Adipose tissue (tissue), 3 donors: ENCODE results near the gene SSNA1. TPM values are rescaled to one million over a fixed set of nuclear protein-coding genes. Genes with fewer than 3 reads are reported as not detected.

ENCODE experiments used
- H3K27ac ChIP-seq: one replicate; pipeline ENCODE4 v1.5.1; 2013; ENCODE audit warnings: low read depth, low read length
- WGBS, 3 donors: extraction: QIAGEN DNeasy Blood & Tissue Kit; methylation state at CpG; one replicate each; pipeline ENCODE4 v1.1.7; 2013; 5-methylcytosine and 5-hydroxymethylcytosine counted together
- polyA plus RNA-seq, 3 donors: library from polyadenylated mRNA; stranded (reverse); fragments of 200-250 nt; gene quantifications; one replicate each; pipeline ENCODE4 v1.2.3, GENCODE V29; 2013
- donor health status: healthy with polysubstance abuse.
- donor health status: Bipolar disorder and iron deficiency.
- donor health status: healthy.

Gene SSNA1
- polyA plus RNA-seq, 3 donors = 70.9 to 103 (median 98.2) TPM

GRCh38 chr9:137191245-137191644 lies 2.8 kb downstream of the SSNA1 start:
- H3K27ac ChIP-seq = no peak overlapping the region
- 56 to 78% (median 72%) methylated on average over 3 of the region's 3 CpGs for WGBS, 3 donors

GRCh38 chr9:137191691-137192447 lies 3.4 kb downstream of the SSNA1 start:
- H3K27ac ChIP-seq = no peak overlapping the region
- WGBS, 3 donors = 67 to 84% (median 81%) methylated on average over 21 to 22 of the region's 22 CpGs

- WGBS, 3 donors = 66 to 79% (median 76%) methylated on average over 10 of the region's 10 CpGs
- H3K27ac ChIP-seq = no peak overlapping the region
These were observed 3.9 kb downstream of the SSNA1 start for GRCh38 chr9:137192448-137192780.

GRCh38 chr9:137192859-137193258 lies 4.4 kb downstream of the SSNA1 start:
- H3K27ac ChIP-seq = no peak overlapping the region
- 73 to 79% (median 74%) methylated on average over 2 of the region's 2 CpGs for WGBS, 3 donors

- 75 to 88% (median 83%) methylated on average over 11 to 14 of the region's 14 CpGs for WGBS, 3 donors
- no peak overlapping the region for H3K27ac ChIP-seq
These were observed 5.3 kb downstream of the SSNA1 start for GRCh38 chr9:137193771-137194170.

GRCh38 chr9:137194388-137194787 lies 5.9 kb downstream of the SSNA1 start:
- H3K27ac ChIP-seq = no peak overlapping the region
- WGBS, 3 donors = 33 to 76% (median 72%) methylated on average over 16 of the region's 16 CpGs

- 38 to 90% (median 74%) methylated on average over 10 of the region's 10 CpGs for WGBS, 3 donors
- no peak overlapping the region for H3K27ac ChIP-seq
These were observed 6.4 kb downstream of the SSNA1 start for GRCh38 chr9:137194909-137195308.

GRCh38 chr9:137195525-137196220 lies 7.2 kb downstream of the SSNA1 start:
- no peak overlapping the region for H3K27ac ChIP-seq
- WGBS, 3 donors = 31 to 88% (median 85%) methylated on average over 19 to 21 of the region's 21 CpGs

- WGBS, 3 donors = 32 to 81% (median 75%) methylated on average over 18 to 19 of the region's 19 CpGs
These were observed 9.8 kb downstream of the SSNA1 start for GRCh38 chr9:137198051-137198901.

GRCh38 chr9:137198902-137199283 lies 10.4 kb downstream of the SSNA1 start:
- 24 to 79% (median 65%) methylated on average over 11 of the region's 11 CpGs for WGBS, 3 donors

More at GRCh38 chr9:137198051-137198901, 9.8 kb downstream of the SSNA1 start:
- H3K27ac ChIP-seq = no peak overlapping the region

GRCh38 chr9:137199411-137200121 lies 11.1 kb downstream of the SSNA1 start:
- WGBS, 3 donors = 8 to 17% (median 10%) methylated on average over 33 to 51 of the region's 51 CpGs
- H3K27ac ChIP-seq = no peak overlapping the region

More at GRCh38 chr9:137198902-137199283, 10.4 kb downstream of the SSNA1 start:
- no peak overlapping the region for H3K27ac ChIP-seq

GRCh38 chr9:137200311-137201204 lies 12.1 kb downstream of the SSNA1 start, which contains the start of gene TPRN:
TPRN (minus strand) TSS chr9:137200741; CDS start chr9:137200711, 30 bp downstream.
- 0 to 1% (median 0%) methylated on average over 68 to 114 of the region's 118 CpGs for WGBS, 3 donors
- H3K27ac ChIP-seq = no peak within 1 kb of the TSS

- no peak overlapping the region for H3K27ac ChIP-seq
- WGBS, 3 donors = 15 to 23% (median 17%) methylated on average over 23 of the region's 23 CpGs
These were observed 12.9 kb downstream of the SSNA1 start for GRCh38 chr9:137201205-137201868.

- WGBS, 3 donors = 77 to 79% (median 78%) methylated on average over 8 of the region's 8 CpGs
- H3K27ac ChIP-seq = no peak overlapping the region
These were observed 14.5 kb downstream of the SSNA1 start for GRCh38 chr9:137202966-137203365.

GRCh38 chr9:137204731-137205125 lies 16.3 kb downstream of the SSNA1 start:
- 7 to 16% (median 14%) methylated on average over 21 of the region's 21 CpGs for WGBS, 3 donors
- H3K27ac ChIP-seq = no peak overlapping the region

GRCh38 chr9:137205126-137206069 lies 16.9 kb downstream of the SSNA1 start, which contains the start of the genes NDOR1 and TMEM203:
NDOR1 (plus strand) TSS chr9:137205700; CDS start chr9:137205778, 78 bp downstream.
TMEM203 (minus strand) TSS chr9:137205648; CDS start chr9:137205414, 234 bp downstream.
- 0 to 1% (median 0%) methylated on average over 77 to 98 of the region's 98 CpGs for WGBS, 3 donors
- no peak within 1 kb of the TSS for H3K27ac ChIP-seq
